HT-29 (cell line): ENCODE measurements around the gene ARMC2. TPM values are rescaled to one million over a fixed set of nuclear protein-coding genes. Genes with fewer than 3 reads are reported as not detected.
A peak's percentile ranks its signal among the peaks of the same experiment; 100 is the strongest.

ENCODE experiments used
- DNase-seq: peaks from one replicate; pipeline ENCODE4 v3.0.0-alpha.2; 2015; ENCODE audit warnings: low spot score
- total RNA-seq: library from RNA; depleted of rRNA; stranded (reverse); fragments of >200 nt; shearing (Covaris generic); gene quantifications from 2 replicates; pipeline ENCODE4 v1.2.3, GENCODE V29; 2014

The ARMC2 gene
- total RNA-seq, 1 experiment from 2014 or later: 0.33 TPM

GRCh38 chr6:108983151-108983550 is 134.9 kb downstream of the ARMC2 start:
- no peak for DNase-seq

- DNase-seq: no peak
Measured at GRCh38 chr6:108985301-108985700, 137.1 kb downstream of the ARMC2 start.

- no peak for DNase-seq
Measured at GRCh38 chr6:108987156-108987555, 138.9 kb downstream of the ARMC2 start.

- peak; percentile 43 for DNase-seq
Measured at GRCh38 chr6:108988296-108988695, 140.1 kb downstream of the ARMC2 start.

GRCh38 chr6:108988765-108989164 is 140.5 kb downstream of the ARMC2 start:
- DNase-seq: no peak

- DNase-seq: peak; percentile 84
Measured at GRCh38 chr6:108989700-108990099, 141.5 kb downstream of the ARMC2 start.

GRCh38 chr6:108993876-108994275 is 145.7 kb downstream of the ARMC2 start:
- no peak for DNase-seq

- peak; percentile 48 for DNase-seq
Measured at GRCh38 chr6:108995296-108995695, 147.1 kb downstream of the ARMC2 start.

- DNase-seq: no peak
Measured at GRCh38 chr6:108996208-108996607, 148.0 kb downstream of the ARMC2 start.

- DNase-seq: no peak
Measured at GRCh38 chr6:108998485-108998884, 150.3 kb downstream of the ARMC2 start.

- DNase-seq: no peak
Measured at GRCh38 chr6:108999428-108999827, 151.2 kb downstream of the ARMC2 start.

- DNase-seq: no peak
Measured at GRCh38 chr6:109000289-109000688, 152.1 kb downstream of the ARMC2 start.

GRCh38 chr6:109001291-109001894 is 153.2 kb downstream of the ARMC2 start:
- DNase-seq: no peak

- DNase-seq: no peak
Measured at GRCh38 chr6:109002051-109002697, 154.0 kb downstream of the ARMC2 start.

- no peak for DNase-seq
Measured at GRCh38 chr6:109002882-109003281, 154.7 kb downstream of the ARMC2 start.

GRCh38 chr6:109006818-109007217 is 158.6 kb downstream of the ARMC2 start:
- no peak for DNase-seq

GRCh38 chr6:109007521-109007920 is 159.3 kb downstream of the ARMC2 start:
- DNase-seq: no peak

- DNase-seq: no peak
Measured at GRCh38 chr6:109008054-109008453, 159.8 kb downstream of the ARMC2 start.

- DNase-seq: peak; percentile 62
Measured at GRCh38 chr6:109008537-109009235, 160.5 kb downstream of the ARMC2 start.

- peak; percentile 94 for DNase-seq
Measured at GRCh38 chr6:109009236-109009961, 161.2 kb downstream of the ARMC2 start.

- peak; percentile 32 for DNase-seq
Measured at GRCh38 chr6:109009962-109010704, 161.9 kb downstream of the ARMC2 start.
